ENCODE results near the gene SGIP1. TPM values are rescaled to one million over a fixed set of nuclear protein-coding genes. Genes with fewer than 3 reads are reported as not detected.

SGIP1 gene
- total and polyA plus RNA-seq, 9 donors, result 0.91 to 7.0 (median 3.3) TPM

- Histone ChIP-seq H3K4me3 (no peak overlapping the region), H3K4me1 (ENCODE audit: insufficient read depth) (no peaks in the 10 kb centered on the region), H3K36me3 (no peaks in the 10 kb centered on the region), H3K27me3 (no peaks in the 10 kb centered on the region), H3K27ac (no peak overlapping the region), H3K9me3 (no peaks in the 10 kb centered on the region)
- intact Hi-C loops (cut with DNase I), result no loop called here
- no peak for TF ChIP-seq EP300 (IDR thresholded peaks at IDR 0.05)
- TF ChIP-seq POLR2A (IDR thresholded peaks at IDR 0.05), result no peak
- TF ChIP-seq, protein P1, sequence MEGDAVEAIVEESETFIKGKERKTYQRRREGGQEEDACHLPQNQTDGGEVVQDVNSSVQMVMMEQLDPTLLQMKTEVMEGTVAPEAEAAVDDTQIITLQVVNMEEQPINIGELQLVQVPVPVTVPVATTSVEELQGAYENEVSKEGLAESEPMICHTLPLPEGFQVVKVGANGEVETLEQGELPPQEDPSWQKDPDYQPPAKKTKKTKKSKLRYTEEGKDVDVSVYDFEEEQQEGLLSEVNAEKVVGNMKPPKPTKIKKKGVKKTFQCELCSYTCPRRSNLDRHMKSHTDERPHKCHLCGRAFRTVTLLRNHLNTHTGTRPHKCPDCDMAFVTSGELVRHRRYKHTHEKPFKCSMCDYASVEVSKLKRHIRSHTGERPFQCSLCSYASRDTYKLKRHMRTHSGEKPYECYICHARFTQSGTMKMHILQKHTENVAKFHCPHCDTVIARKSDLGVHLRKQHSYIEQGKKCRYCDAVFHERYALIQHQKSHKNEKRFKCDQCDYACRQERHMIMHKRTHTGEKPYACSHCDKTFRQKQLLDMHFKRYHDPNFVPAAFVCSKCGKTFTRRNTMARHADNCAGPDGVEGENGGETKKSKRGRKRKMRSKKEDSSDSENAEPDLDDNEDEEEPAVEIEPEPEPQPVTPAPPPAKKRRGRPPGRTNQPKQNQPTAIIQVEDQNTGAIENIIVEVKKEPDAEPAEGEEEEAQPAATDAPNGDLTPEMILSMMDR (IDR thresholded peaks at IDR 0.05), result no peak
- no peak for DNase-seq
- 47 to 71% (median 53%) methylated on average over 2 of the region's 2 CpGs for WGBS, 3 donors
These were observed 118.6 kb downstream of the SGIP1 start for GRCh38 chr1:66652556-66652955.

DNA sequence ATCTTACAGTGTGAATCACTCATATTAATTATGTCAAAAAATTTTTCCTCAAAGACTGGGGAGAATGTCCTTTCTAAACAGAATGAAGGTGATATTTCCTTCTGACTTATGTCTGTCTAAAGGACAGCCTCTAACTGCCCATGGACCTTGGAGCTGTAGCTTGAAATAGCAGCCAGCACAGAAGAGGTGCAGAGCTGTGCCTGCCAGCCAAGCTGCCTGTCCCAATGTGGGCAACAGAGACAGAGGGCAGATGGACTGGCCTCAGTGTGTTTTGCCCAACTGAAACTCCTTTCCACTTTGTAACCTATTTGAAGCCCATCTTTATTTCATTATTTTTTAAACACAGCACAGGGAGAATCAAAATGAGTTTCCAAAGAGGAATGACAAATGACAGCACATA lies 120.7 kb downstream of the SGIP1 start:
- no peaks in the 10 kb centered on the region for H3K36me3 ChIP-seq
- no peaks in the 10 kb centered on the region for H3K27me3 ChIP-seq
- H3K4me1 ChIP-seq (ENCODE audit: insufficient read depth), result no peaks in the 10 kb centered on the region
- no peaks in the 10 kb centered on the region for H3K9me3 ChIP-seq
- intact Hi-C loops (cut with DNase I), result no loop called here
- H3K27ac ChIP-seq, result no peak overlapping the region
- no peak for DNase-seq
- TF ChIP-seq POLR2A (IDR thresholded peaks at IDR 0.05), result no peak
- TF ChIP-seq EP300 (IDR thresholded peaks at IDR 0.05), result no peak
- TF ChIP-seq, protein P1 (IDR thresholded peaks at IDR 0.05), result no peak
- no peak overlapping the region for H3K4me3 ChIP-seq

DNA sequence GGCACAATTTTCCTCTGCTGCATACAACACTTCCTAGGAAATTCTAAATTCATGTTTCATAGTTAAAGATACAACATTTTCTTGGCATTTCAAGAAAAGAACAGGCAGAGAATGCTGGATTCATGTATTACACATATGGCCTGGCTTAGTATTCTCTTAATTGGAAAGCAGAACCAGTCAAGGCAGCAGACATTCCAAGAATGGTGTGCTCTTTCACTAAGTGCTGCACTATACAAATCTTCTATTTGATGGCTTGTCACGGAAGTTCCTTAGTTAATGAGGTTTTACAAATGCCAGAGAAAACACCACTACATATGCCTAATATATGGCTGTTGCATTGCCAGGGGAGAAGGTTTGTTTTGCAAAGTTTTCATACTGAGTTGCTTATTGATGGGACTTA lies 137.5 kb downstream of the SGIP1 start:
- Histone ChIP-seq H3K9me3 (no peaks in the 10 kb centered on the region), H3K4me3 (no peak overlapping the region), H3K27ac (no peak overlapping the region), H3K4me1 (ENCODE audit: insufficient read depth) (no peaks in the 10 kb centered on the region), H3K36me3 (no peaks in the 10 kb centered on the region), H3K27me3 (no peaks in the 10 kb centered on the region)
- 76 to 92% (median 87%) methylated on average over 1 of the region's 1 CpG for WGBS, 3 donors
- intact Hi-C loops (cut with DNase I), result no loop called here
- TF ChIP-seq EP300 (IDR thresholded peaks at IDR 0.05), result no peak
- TF ChIP-seq POLR2A (IDR thresholded peaks at IDR 0.05), result no peak
- TF ChIP-seq, protein P1 (IDR thresholded peaks at IDR 0.05), result no peak
- no peak for DNase-seq

- H3K4me1 ChIP-seq (ENCODE audit: insufficient read depth), result no peaks in the 10 kb centered on the region
- intact Hi-C loops (cut with DNase I), result no loop called here
- no peak overlapping the region for H3K27ac ChIP-seq
- no peak for DNase-seq
- WGBS, 3 donors, result 16 to 25% (median 17%) methylated on average over 3 of the region's 3 CpGs
- no peaks in the 10 kb centered on the region for H3K27me3 ChIP-seq
- H3K36me3 ChIP-seq, result no peaks in the 10 kb centered on the region
- H3K4me3 ChIP-seq, result no peak overlapping the region
- TF ChIP-seq, protein P1 (IDR thresholded peaks at IDR 0.05), result no peak
- TF ChIP-seq EP300 (IDR thresholded peaks at IDR 0.05), result no peak
- no peak for TF ChIP-seq POLR2A (IDR thresholded peaks at IDR 0.05)
- no peaks in the 10 kb centered on the region for H3K9me3 ChIP-seq
These were observed 142.8 kb downstream of the SGIP1 start for GRCh38 chr1:66676613-66677298.
